ENCODE measurements around the gene UPK1A. TPM values are rescaled to one million over a fixed set of nuclear protein-coding genes. Genes with fewer than 3 reads are reported as not detected.

Gene UPK1A
- total and polyA plus RNA-seq, 9 of the 15 experiments (the other 6 are each of a cell fraction or from before 2014, with no cell fraction given) = 0.06 to 0.13 TPM; not detected in 7

GRCh38 chr19:35643255-35644205 lies 22.8 kb upstream of the UPK1A start (continued):
- peak; percentile 96 for TF ChIP-seq ARID4B (CRISPR knock-in tag; IDR thresholded peaks at IDR 0.05)
- TF ChIP-seq JUN (IDR thresholded peaks at IDR 0.05; ENCODE audit: borderline replicate concordance, low read depth, low read length) = peak; percentile 59; the same call in 1 of the 2 replicates
- TF ChIP-seq JUN (CRISPR knock-in tag; IDR thresholded peaks at IDR 0.05; ENCODE audit: borderline replicate concordance) = peak; percentile 52; the same call in 1 of the 2 replicates
- TF ChIP-seq FOXM1 (IDR thresholded peaks at IDR 0.05; ENCODE audit: low read depth) = no peak
- no peak for TF ChIP-seq FOXM1 (CRISPR knock-in tag; IDR thresholded peaks at IDR 0.05; ENCODE audit: low read depth)
- TF ChIP-seq CHCHD3 (CRISPR knock-in tag; IDR thresholded peaks at IDR 0.05) = no peak
- no peak for TF ChIP-seq ZNF239 (CRISPR knock-in tag; IDR thresholded peaks at IDR 0.05)
- TF ChIP-seq ZBTB40 (IDR thresholded peaks at IDR 0.05) = no peak; the same call in 1 of the 2 replicates
- TF ChIP-seq ZBTB40 (CRISPR knock-in tag; IDR thresholded peaks at IDR 0.05) = peak; percentile 29; the same call in 1 of the 2 replicates
- TF ChIP-seq ARID3B (CRISPR knock-in tag; IDR thresholded peaks at IDR 0.05; ENCODE audit: borderline replicate concordance) = 0 out of 2 replicates have a peak, but pooled peaks have one; percentile 22
- TF ChIP-seq RAD51 (IDR thresholded peaks at IDR 0.05; ENCODE audit: borderline replicate concordance, low read depth) = no peak

All from K562 (cell line).